Endothelial cell of hepatic sinusoid (primary cell): ENCODE data around the gene CYP2U1.
"Not testable (repeated sequence)": the region's sequence is repeated elsewhere in the genome, so short reads cannot be mapped to it uniquely, and the experiment has no call there.

Experiments
- in situ Hi-C: cut with HindIII; loops from 2 replicates; pipeline ENCODE4 v1.10.0; 2017; ENCODE audit warnings: low sequenced_read_pairs

Gene CYP2U1

GRCh38 chr4:107916623-107917022, 14.7 kb upstream of the CYP2U1 start:
- in situ Hi-C loops: loop anchor here (25.0 kb wide), 1 partner anchor 154 kb away; no protein-coding TSS in a partner anchor

- in situ Hi-C loops: loop anchor here (25.0 kb wide), 1 partner anchor 155 kb away; no protein-coding TSS in a partner anchor
Observed at GRCh38 chr4:107917500-107917899, 13.8 kb upstream of the CYP2U1 start.

GRCh38 chr4:107922486-107923473, 8.6 kb upstream of the CYP2U1 start:
- in situ Hi-C loops: loop anchor here (25.0 kb wide), 1 partner anchor 160 kb away; no protein-coding TSS in a partner anchor

GRCh38 chr4:107925713-107926112, 5.6 kb upstream of the CYP2U1 start:
- in situ Hi-C loops: not testable (repeated sequence)

- in situ Hi-C loops: not testable (repeated sequence)
Observed at GRCh38 chr4:107926875-107927274, 4.5 kb upstream of the CYP2U1 start.

GRCh38 chr4:107931775-107932321, 499 bp downstream of the CYP2U1 start:
- in situ Hi-C loops: no loop called here

- in situ Hi-C loops: no loop called here
Observed at GRCh38 chr4:107935246-107935645, 3.9 kb downstream of the CYP2U1 start.

- in situ Hi-C loops: no loop called here
Observed at GRCh38 chr4:107937040-107937439, 5.7 kb downstream of the CYP2U1 start.

- in situ Hi-C loops: no loop called here
Observed at GRCh38 chr4:107939307-107939706, 8.0 kb downstream of the CYP2U1 start.

- in situ Hi-C loops: no loop called here
Observed at GRCh38 chr4:107945809-107946208, 14.5 kb downstream of the CYP2U1 start.

- in situ Hi-C loops: no loop called here
Observed at GRCh38 chr4:107950746-107951540, 19.6 kb downstream of the CYP2U1 start.

- in situ Hi-C loops: no loop called here
Observed at GRCh38 chr4:107951551-107951950, 20.2 kb downstream of the CYP2U1 start.

- in situ Hi-C loops: no loop called here
Observed at GRCh38 chr4:107956011-107956410, 24.7 kb downstream of the CYP2U1 start.

GRCh38 chr4:107966903-107967302, 35.6 kb downstream of the CYP2U1 start:
- in situ Hi-C loops: no loop called here

GRCh38 chr4:107967519-107967918, 36.2 kb downstream of the CYP2U1 start:
- in situ Hi-C loops: not testable (repeated sequence)

- in situ Hi-C loops: not testable (repeated sequence)
Observed at GRCh38 chr4:107967921-107968320, 36.6 kb downstream of the CYP2U1 start.

- in situ Hi-C loops: no loop called here
Observed at GRCh38 chr4:107970063-107970798, 38.9 kb downstream of the CYP2U1 start.

- in situ Hi-C loops: no loop called here
Observed at GRCh38 chr4:107972605-107973004, 41.3 kb downstream of the CYP2U1 start.

GRCh38 chr4:107974523-107974922, 43.2 kb downstream of the CYP2U1 start:
- in situ Hi-C loops: no loop called here

- in situ Hi-C loops: no loop called here
Observed at GRCh38 chr4:107977482-107977881, 46.1 kb downstream of the CYP2U1 start.
